H1 (cell line): ENCODE results near the gene IGSF23. TPM values are rescaled to one million over a fixed set of nuclear protein-coding genes. Genes with fewer than 3 reads are reported as not detected.

ENCODE experiments used
- KDM1A ChIP-seq: fragments of 200-600, 300-600 bp; sonication (generic); IDR thresholded peaks from 2 replicates; pipeline ENCODE4 v1.7.1; 2016; ENCODE audit warnings: mild to moderate bottlenecking, low read length, borderline replicate concordance
- polyA plus RNA-seq, 7 experiments: library from polyadenylated mRNA; depleted of rRNA in 3 of 7; stranded (reverse) in 5 of 7; unstranded in 2 of 7; fragments of >200 nt in 5 of 7; fragments of 200-250 nt in 2 of 7; gene quantifications; 1 replicate in 5 of 7; 2 replicates in 1 of 7; 4 replicates in 1 of 7; pipeline versions ENCODE4 v1.2.1 to v1.2.3, GENCODE V29; 2011 to 2013; ENCODE audit warnings: missing spikeins in 2 of 7, mixed read lengths in 2 of 7
- total RNA-seq: library from RNA; stranded (reverse); fragmentation: NEBNext Ultra II Directional; extraction: Animal tissue kit (Norgen Biotek cat#: 25700); gene quantifications from 2 replicates; pipeline ENCODE4 v1.2.1, GENCODE V29; 2021
- TF ChIP-seq, protein P1 (sequence below), 3 experiments: IDR thresholded peaks; 1 replicate in 2 of 3; 2 replicates in 1 of 3; pipeline versions ENCODE4 v1.5.1 to v1.6.1; 2011; ENCODE audit warnings: low read length in 3 of 3, mild to moderate bottlenecking in 3 of 3, inconsistent platforms in 2 of 3, low read depth in 1 of 3, moderate library complexity in 1 of 3; ENCODE audit not compliant: insufficient read depth in 1 of 3; ENCODE audit errors: control extremely low read depth in 1 of 3

IGSF23 gene
- total and polyA plus RNA-seq, 2 of the 8 experiments (the other 6 are each of a cell fraction or from before 2014, with no cell fraction given), result not detected

GRCh38 chr19:44613295-44614178 is at the start of gene IGSF23 (continued):
- TF ChIP-seq, protein P1, sequence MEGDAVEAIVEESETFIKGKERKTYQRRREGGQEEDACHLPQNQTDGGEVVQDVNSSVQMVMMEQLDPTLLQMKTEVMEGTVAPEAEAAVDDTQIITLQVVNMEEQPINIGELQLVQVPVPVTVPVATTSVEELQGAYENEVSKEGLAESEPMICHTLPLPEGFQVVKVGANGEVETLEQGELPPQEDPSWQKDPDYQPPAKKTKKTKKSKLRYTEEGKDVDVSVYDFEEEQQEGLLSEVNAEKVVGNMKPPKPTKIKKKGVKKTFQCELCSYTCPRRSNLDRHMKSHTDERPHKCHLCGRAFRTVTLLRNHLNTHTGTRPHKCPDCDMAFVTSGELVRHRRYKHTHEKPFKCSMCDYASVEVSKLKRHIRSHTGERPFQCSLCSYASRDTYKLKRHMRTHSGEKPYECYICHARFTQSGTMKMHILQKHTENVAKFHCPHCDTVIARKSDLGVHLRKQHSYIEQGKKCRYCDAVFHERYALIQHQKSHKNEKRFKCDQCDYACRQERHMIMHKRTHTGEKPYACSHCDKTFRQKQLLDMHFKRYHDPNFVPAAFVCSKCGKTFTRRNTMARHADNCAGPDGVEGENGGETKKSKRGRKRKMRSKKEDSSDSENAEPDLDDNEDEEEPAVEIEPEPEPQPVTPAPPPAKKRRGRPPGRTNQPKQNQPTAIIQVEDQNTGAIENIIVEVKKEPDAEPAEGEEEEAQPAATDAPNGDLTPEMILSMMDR (IDR thresholded peaks at IDR 0.05; ENCODE audit: control extremely low read depth in 1 of 3, insufficient read depth in 1 of 3, low read depth in 1 of 3, low read length in 3 of 3), result no peak
- no peak for TF ChIP-seq KDM1A
